ENCODE results near the gene KLHL35. TPM values are rescaled to one million over a fixed set of nuclear protein-coding genes. Genes with fewer than 3 reads are reported as not detected.

Gene KLHL35
- total and polyA plus RNA-seq, 2 experiments from 2014 or later = 0.10 to 0.28 TPM

DNA sequence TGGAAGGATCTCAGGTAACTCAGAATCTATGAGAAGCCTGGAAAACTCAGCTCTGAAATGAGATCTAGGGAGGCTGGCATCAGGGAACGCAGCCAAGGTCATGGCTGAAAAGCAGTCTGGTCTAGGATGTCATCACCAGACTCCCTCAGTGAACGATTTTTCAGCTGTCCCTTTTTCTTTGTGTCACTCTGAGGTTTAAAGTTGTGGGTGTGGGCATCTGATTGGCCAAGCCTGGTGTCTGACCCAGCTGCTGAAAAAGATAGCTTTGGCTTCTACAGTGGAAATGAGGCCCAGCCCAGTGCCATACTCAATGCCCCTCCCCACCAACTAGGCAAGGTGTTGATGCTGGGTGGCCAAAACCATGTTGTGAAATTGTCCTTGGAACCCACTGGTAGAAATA lies 19.1 kb downstream of the KLHL35 start:
- no peak for DNase-seq (ENCODE audit: low spot score)
- ATAC-seq = no peak
- no peak overlapping the region for H3K27ac ChIP-seq (ENCODE audit: low read depth)
- H3F3A ChIP-seq (replicated peaks; ENCODE audit: low read depth) = 0 out of 2 replicates have a peak, but pooled peaks cover 3% of the 10 kb centered on the region
- H3K36me3 Mint-ChIP-seq (ENCODE audit: low read depth) = peaks cover 39% of the 10 kb centered on the region
- TF ChIP-seq, protein P1, sequence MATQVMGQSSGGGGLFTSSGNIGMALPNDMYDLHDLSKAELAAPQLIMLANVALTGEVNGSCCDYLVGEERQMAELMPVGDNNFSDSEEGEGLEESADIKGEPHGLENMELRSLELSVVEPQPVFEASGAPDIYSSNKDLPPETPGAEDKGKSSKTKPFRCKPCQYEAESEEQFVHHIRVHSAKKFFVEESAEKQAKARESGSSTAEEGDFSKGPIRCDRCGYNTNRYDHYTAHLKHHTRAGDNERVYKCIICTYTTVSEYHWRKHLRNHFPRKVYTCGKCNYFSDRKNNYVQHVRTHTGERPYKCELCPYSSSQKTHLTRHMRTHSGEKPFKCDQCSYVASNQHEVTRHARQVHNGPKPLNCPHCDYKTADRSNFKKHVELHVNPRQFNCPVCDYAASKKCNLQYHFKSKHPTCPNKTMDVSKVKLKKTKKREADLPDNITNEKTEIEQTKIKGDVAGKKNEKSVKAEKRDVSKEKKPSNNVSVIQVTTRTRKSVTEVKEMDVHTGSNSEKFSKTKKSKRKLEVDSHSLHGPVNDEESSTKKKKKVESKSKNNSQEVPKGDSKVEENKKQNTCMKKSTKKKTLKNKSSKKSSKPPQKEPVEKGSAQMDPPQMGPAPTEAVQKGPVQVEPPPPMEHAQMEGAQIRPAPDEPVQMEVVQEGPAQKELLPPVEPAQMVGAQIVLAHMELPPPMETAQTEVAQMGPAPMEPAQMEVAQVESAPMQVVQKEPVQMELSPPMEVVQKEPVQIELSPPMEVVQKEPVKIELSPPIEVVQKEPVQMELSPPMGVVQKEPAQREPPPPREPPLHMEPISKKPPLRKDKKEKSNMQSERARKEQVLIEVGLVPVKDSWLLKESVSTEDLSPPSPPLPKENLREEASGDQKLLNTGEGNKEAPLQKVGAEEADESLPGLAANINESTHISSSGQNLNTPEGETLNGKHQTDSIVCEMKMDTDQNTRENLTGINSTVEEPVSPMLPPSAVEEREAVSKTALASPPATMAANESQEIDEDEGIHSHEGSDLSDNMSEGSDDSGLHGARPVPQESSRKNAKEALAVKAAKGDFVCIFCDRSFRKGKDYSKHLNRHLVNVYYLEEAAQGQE (IDR thresholded peaks at IDR 0.05; ENCODE audit: unreplicated experiment) = no peak
- TF ChIP-seq ZNF114 (CRISPR knock-in tag; IDR thresholded peaks at IDR 0.05) (no peak), JUNB (IDR thresholded peaks at IDR 0.05; ENCODE audit: unreplicated experiment) (no peak), NANOG (IDR thresholded peaks at IDR 0.05; ENCODE audit: borderline replicate concordance) (no peak), ZNF331 (CRISPR knock-in tag; IDR thresholded peaks at IDR 0.05; ENCODE audit: low read depth) (no peak), EZH2 (IDR thresholded peaks at IDR 0.05; ENCODE audit: low read depth, unreplicated experiment) (no peak), CREB1 (CRISPR knock-in tag; IDR thresholded peaks at IDR 0.05; ENCODE audit: low read depth) (no peak), POLR2AphosphoS5 (IDR thresholded peaks at IDR 0.05; ENCODE audit: low read depth) (no peak), STAT1 (IDR thresholded peaks at IDR 0.05; ENCODE audit: unreplicated experiment) (no peak), EZH2phosphoT487 (IDR thresholded peaks at IDR 0.05; ENCODE audit: unreplicated experiment) (no peak)
- TF ChIP-seq, protein P2, sequence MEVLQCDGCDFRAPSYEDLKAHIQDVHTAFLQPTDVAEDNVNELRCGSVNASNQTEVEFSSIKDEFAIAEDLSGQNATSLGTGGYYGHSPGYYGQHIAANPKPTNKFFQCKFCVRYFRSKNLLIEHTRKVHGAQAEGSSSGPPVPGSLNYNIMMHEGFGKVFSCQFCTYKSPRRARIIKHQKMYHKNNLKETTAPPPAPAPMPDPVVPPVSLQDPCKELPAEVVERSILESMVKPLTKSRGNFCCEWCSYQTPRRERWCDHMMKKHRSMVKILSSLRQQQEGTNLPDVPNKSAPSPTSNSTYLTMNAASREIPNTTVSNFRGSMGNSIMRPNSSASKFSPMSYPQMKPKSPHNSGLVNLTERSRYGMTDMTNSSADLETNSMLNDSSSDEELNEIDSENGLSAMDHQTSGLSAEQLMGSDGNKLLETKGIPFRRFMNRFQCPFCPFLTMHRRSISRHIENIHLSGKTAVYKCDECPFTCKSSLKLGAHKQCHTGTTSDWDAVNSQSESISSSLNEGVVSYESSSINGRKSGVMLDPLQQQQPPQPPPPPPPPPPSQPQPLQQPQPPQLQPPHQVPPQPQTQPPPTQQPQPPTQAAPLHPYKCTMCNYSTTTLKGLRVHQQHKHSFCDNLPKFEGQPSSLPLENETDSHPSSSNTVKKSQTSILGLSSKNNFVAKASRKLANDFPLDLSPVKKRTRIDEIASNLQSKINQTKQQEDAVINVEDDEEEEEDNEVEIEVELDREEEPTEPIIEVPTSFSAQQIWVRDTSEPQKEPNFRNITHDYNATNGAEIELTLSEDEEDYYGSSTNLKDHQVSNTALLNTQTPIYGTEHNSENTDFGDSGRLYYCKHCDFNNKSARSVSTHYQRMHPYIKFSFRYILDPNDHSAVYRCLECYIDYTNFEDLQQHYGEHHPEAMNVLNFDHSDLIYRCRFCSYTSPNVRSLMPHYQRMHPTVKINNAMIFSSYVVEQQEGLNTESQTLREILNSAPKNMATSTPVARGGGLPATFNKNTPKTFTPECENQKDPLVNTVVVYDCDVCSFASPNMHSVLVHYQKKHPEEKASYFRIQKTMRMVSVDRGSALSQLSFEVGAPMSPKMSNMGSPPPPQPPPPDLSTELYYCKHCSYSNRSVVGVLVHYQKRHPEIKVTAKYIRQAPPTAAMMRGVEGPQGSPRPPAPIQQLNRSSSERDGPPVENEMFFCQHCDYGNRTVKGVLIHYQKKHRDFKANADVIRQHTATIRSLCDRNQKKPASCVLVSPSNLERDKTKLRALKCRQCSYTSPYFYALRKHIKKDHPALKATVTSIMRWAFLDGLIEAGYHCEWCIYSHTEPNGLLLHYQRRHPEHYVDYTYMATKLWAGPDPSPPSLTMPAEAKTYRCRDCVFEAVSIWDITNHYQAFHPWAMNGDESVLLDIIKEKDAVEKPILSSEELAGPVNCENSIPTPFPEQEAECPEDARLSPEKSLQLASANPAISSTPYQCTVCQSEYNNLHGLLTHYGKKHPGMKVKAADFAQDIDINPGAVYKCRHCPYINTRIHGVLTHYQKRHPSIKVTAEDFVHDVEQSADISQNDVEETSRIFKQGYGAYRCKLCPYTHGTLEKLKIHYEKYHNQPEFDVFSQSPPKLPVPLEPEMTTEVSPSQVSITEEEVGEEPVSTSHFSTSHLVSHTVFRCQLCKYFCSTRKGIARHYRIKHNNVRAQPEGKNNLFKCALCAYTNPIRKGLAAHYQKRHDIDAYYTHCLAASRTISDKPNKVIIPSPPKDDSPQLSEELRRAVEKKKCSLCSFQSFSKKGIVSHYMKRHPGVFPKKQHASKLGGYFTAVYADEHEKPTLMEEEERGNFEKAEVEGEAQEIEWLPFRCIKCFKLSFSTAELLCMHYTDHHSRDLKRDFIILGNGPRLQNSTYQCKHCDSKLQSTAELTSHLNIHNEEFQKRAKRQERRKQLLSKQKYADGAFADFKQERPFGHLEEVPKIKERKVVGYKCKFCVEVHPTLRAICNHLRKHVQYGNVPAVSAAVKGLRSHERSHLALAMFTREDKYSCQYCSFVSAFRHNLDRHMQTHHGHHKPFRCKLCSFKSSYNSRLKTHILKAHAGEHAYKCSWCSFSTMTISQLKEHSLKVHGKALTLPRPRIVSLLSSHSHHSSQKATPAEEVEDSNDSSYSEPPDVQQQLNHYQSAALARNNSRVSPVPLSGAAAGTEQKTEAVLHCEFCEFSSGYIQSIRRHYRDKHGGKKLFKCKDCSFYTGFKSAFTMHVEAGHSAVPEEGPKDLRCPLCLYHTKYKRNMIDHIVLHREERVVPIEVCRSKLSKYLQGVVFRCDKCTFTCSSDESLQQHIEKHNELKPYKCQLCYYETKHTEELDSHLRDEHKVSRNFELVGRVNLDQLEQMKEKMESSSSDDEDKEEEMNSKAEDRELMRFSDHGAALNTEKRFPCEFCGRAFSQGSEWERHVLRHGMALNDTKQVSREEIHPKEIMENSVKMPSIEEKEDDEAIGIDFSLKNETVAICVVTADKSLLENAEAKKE (CRISPR knock-in tag; IDR thresholded peaks at IDR 0.05) = no peak
- TF ChIP-seq, protein P3, sequence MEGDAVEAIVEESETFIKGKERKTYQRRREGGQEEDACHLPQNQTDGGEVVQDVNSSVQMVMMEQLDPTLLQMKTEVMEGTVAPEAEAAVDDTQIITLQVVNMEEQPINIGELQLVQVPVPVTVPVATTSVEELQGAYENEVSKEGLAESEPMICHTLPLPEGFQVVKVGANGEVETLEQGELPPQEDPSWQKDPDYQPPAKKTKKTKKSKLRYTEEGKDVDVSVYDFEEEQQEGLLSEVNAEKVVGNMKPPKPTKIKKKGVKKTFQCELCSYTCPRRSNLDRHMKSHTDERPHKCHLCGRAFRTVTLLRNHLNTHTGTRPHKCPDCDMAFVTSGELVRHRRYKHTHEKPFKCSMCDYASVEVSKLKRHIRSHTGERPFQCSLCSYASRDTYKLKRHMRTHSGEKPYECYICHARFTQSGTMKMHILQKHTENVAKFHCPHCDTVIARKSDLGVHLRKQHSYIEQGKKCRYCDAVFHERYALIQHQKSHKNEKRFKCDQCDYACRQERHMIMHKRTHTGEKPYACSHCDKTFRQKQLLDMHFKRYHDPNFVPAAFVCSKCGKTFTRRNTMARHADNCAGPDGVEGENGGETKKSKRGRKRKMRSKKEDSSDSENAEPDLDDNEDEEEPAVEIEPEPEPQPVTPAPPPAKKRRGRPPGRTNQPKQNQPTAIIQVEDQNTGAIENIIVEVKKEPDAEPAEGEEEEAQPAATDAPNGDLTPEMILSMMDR (conservative IDR thresholded peaks at IDR 0.05; ENCODE audit: low read depth in 2 of 2) = no peak
- TF ChIP-seq, protein P4, sequence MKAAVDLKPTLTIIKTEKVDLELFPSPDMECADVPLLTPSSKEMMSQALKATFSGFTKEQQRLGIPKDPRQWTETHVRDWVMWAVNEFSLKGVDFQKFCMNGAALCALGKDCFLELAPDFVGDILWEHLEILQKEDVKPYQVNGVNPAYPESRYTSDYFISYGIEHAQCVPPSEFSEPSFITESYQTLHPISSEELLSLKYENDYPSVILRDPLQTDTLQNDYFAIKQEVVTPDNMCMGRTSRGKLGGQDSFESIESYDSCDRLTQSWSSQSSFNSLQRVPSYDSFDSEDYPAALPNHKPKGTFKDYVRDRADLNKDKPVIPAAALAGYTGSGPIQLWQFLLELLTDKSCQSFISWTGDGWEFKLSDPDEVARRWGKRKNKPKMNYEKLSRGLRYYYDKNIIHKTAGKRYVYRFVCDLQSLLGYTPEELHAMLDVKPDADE (IDR thresholded peaks at IDR 0.05) = no peak
- no peaks in the 10 kb centered on the region for H3K27me3 ChIP-seq (ENCODE audit: insufficient read depth)
- no peaks in the 10 kb centered on the region for H3K4me1 Mint-ChIP-seq
- no peak overlapping the region for H3K27ac Mint-ChIP-seq
- H3K4me3 ChIP-seq = no peak overlapping the region
- H3K4me1 ChIP-seq (ENCODE audit: insufficient read depth) = no peaks in the 10 kb centered on the region
- no peak overlapping the region for H3K4me3 Mint-ChIP-seq
- no peak overlapping the region for H3K4me2 ChIP-seq
- no peaks in the 10 kb centered on the region for H3K9me2 ChIP-seq (ENCODE audit: insufficient read depth)
- no peak overlapping the region for H2AFZ ChIP-seq
- peaks cover 22% of the 10 kb centered on the region; the same call in 1 of the 2 replicates for H3K36me3 ChIP-seq (ENCODE audit: insufficient read depth)
- peaks cover 4% of the 10 kb centered on the region for H3K27me3 Mint-ChIP-seq (ENCODE audit: insufficient read depth, low read depth, poor library complexity)
- no peaks in the 10 kb centered on the region for H3K9me3 Mint-ChIP-seq
- peaks cover 7% of the 10 kb centered on the region for H4K20me1 ChIP-seq (replicated peaks; ENCODE audit: insufficient read depth)
- H3K79me2 ChIP-seq (replicated peaks; ENCODE audit: insufficient read depth) = no peaks in the 10 kb centered on the region

Measured in GM23338 (cell line).